Activated CD4-positive, alpha-beta T cell treated with anti-CD3 and anti-CD28 coated beads for 1 hour (primary cell): ENCODE results near the gene LRRC4C.

Experiments
- DNase-seq: peaks from one replicate; pipeline ENCODE4 v3.0.0-alpha.2; 2020

Gene LRRC4C

DNA sequence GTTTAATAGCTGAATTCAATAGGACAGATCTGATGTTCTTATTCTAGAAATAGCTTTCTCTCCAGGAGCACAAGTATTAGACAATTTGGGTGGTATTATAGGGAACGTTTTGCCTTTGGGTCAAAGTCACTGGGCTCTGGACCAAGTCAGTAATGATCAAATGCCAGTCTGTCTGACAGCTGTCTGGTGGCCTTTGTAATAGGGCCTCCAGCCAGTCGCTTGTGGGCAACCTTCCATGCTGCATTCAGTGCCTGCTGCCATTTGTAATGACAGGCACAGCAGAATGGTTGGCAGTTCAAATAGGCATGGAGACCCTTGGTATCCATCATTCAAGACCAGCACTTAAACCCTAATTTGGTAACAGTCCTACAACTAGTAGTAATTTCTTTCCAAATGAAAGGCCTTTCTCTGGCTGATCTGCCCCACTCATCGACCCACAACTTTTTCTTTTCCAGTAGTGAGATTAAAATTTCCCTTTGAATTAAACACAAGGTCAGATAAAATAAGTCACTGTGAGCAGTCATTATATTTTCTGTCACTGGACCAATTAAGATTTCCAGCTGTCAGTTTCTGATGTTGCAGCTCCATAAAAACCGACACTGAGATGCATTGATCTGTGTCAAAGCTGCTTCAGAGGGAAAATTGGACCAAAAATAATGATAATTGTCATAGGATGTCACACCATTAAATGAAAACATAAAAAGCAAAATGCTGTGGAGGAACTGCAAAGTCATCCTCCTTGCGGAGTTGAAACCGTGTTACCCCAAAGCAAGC lies 1038.1 kb downstream of the LRRC4C start:
- DNase-seq, result no peak

DNA sequence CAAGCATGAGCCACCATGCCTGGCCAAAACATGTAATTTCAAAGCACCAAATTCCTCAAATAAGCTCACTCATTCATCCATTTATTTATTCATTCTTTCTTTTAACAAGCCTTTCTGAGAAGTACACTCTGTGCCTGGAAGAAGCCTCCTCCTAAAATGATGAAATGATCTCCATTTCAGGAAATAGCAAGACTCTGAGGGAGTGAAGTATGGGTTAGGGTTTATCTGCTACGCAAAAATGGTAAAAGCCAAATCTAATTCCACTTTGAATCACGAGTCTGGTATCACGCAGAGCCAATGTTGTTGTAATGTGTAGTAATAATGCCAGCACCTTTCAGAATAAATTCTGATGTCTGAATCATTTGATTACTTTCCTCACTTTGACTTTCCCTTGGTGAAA lies 1041.8 kb downstream of the LRRC4C start:
- DNase-seq, result no peak

DNA sequence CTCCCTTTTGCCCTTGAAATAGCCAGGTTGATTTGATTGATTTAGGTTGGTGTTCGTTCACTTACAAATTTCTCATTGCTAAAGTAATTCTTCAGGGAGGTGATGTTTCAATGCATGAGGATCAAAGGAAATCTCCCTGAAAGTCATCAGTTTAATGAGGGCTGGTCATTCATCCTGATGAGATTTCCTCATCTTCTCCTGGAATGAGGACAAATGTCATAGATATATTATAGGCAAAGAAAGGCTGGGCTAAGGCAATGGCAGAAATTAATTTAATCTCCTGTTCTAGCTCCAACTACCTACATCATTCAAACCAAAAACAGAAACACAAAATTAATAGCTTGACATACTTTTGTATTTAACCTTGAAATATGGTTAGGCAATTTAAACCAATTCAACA lies 1052.1 kb downstream of the LRRC4C start:
- no peak for DNase-seq

DNA sequence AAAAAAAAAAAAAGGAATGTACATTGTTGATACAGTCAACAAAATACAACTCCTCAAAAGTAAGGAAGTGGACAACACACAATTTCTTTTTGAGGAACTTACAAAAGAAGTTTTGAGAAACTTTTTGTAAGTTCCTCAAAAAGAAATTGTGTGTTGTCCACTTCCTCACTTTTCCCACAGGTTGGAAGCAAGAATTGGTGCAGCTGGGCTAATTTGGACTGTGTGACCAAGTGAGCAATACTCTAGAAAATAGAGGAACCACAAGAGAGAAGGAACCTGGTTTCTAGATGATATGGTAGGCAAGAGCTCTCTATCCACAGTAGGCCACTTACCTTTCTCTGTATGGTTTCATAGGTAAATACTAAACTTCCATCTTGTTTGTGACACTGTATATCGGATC lies 1053.8 kb downstream of the LRRC4C start:
- no peak for DNase-seq

DNA sequence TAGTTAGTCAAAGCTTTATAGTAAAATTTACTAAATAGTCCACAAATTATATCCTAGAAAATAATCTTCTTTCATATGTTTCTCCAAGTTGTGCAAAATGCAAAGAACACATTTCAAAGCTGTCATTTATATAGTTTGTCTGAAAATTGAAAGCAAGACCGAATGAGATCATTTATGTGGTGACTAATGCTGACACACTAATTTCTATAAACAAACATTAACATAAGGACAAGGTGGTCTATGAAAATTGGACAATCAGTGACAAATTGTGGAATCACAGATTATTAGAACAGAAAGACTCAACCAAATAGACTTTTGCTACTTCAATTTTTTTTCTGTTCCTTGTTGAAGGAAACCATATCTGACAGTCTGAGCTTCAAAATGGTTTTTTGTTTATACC lies 1056.1 kb downstream of the LRRC4C start:
- DNase-seq, result no peak

DNA sequence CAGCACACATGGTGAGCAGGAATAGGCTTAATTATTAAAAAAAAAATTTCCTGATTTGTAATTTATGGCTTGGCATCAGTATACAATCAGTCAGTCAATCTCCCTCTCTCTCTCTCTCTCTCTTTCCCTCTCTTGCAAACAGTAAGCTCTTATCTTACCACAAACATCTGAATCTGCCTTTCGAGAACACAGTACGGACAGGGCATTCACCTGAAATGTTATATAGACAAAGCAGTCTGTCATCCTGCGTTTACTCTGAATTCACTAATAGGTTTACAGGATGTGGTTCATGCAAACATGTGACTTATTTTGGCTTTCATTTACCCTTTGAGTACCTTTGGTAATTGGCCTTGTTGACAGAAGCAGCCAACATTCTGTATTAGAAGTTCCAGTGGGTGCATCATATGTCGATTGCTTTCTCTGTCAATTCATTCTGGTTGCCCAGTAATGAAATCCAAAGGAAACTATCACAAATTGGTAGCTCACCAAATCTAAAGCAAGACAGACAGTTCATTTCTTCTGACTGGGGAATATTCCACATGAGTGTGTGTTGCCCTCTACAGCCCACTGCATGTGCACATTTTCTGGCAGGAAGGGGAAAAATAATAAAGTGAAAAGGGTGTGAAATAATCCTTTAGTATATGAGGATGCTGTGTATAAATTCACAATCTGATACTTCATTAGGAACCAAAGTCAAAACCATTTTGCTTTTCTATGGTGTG lies 1058.2 kb downstream of the LRRC4C start:
- no peak for DNase-seq

DNA sequence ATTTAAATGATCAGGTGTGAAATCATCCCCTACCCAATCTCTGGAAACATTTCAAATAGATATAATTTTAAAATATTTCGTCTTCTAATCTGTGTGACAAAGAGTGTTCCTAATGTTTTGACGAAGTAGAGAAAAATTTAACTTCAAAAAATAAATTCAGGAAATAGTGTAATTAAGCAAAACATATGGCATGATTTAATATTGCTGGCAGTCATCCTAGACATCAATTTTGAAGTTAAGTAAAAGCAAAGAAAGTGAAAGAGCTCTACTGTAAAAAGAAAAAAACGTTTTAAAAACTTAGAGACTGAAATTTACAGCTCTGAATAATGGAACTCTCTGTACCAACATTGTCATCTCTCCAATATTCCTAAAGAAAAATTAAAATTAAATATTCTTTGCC lies 1062.3 kb downstream of the LRRC4C start:
- no peak for DNase-seq

DNA sequence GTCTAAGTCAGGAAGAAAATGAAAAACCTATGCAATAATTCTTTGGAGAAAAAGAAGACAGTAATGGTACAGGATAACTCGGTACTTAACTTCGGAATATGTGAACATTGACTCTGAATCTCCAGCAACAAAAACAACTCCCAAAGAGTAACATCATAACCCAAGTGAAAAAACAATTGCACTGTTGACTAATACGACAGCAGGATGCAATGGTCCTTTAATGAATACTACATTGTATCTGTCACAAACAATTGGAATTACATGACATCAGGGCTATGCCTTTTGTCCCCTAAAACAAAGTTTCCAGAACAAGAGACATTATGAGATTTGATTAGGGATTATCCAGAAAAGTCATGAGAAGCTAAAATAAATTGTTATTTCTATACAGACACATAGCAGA lies 1065.9 kb downstream of the LRRC4C start:
- DNase-seq, result no peak

DNA sequence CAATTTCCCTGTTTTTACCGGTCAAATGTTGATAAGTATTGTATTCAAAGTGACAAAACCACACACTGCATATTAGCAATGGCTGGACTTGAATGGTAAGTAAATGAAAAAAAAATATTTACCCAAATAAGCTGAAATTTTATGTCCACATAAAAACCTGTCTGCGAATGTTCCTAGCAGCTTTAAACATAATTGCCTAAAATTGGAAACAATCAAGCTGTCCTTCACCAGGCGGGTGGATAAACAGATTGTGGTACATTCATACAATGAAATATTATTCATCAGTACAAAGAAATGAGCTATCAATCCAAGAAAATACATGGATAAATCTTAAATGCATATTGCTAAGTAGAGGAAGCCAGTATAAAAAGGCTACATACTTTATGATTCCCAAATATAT lies 1067.8 kb downstream of the LRRC4C start:
- DNase-seq, result no peak

DNA sequence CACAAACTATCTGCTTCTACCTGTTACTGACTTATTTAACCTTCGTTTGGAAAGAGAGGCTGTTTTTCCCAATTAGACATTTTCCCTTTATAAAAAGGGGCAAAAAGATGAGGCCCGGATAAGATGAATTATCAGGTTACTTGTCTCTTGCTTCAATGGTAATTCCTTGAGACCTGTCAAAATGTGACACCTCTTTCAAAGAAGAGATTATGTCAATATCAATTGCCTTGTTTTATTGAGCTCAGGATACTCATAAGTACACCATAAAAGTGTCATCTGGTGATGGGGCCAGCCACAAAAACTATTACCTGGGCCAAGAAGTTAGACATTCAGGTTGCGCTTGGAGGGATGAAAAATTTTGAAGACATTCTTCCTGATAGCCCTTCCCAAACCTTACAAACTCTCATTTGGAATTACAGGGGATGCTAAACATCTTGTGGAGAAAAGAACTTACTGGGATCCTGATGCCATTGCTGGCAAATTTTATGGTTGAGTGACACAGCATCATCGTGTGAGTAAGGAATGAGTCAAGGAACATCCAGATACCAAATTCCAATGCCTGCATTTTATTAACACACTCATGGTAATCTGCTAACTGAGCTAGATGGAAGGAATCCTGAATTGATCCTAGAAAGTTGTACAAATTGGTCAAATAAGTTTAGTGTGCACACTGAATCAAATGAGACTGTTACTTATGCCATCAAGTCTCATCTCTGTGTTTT lies 1071.2 kb downstream of the LRRC4C start:
- no peak for DNase-seq

DNA sequence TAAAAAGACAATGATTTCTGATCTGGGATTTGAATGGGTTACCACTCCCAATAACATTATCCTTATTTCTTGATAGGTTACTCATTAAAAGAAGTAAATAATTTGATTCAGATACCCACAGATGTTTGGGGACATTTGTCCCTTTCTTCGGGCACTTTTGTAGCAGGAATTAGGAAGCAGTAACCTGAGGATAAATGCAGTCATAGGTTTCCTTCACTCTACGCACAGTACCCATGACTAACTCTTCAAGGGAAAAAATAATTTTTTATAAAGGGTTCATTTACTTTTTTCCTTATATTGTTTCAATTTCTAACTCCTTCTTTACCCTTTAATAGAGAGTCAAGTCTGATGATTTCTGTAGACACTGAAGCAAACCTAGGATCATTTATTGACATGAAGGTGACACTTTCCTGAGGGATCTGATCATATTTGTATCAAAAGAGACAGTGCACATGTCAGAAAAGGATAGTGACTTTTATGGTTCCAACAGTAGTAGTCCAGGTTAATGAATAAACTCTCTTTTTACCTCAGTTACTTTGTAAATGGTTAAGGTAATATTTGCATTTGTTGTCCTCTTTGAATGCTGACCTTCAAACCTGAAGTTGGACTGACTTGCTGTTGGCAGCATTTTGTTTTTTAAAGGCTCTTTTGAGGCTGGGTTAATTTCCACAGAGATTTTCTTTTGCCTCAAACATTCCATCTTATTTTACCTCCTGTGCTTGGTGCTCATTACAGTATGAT lies 1072.0 kb downstream of the LRRC4C start:
- DNase-seq, result no peak

DNA sequence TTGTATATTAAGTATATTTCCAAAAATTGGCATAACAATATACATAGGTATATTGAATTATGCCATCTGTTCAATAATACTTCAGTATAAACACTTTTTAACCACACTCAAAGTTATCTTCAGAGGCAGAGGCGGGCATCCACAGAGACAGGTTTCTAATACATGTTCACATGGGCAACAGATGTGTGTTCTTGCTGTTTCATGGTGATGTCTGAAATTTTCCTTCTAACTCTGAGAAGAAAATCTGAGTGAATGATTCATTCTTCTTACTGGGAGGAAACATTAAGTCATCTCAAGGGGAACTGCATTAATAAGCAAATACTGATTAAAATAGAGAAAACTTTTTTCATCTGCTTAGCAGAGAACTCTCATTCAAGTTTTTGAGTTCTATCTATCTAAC lies 1074.5 kb downstream of the LRRC4C start:
- no peak for DNase-seq

DNA sequence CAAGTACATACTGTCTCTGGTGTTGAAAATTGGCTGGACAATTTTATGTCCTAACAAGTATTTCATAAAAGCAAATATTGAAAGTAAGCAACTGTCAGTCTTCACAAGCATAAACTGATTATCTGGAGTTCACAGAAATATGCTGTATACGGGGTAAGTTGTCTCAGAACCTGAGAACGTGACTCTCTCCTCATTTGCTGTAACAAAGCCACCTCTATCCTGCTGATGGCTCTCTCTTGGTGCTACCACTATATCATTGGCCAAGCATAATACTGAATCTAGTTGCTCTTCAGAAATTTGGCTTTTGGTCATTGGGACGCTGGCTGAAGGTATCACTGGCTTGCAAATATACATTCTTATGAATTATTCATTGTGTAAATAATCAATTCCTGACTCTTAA lies 1078.0 kb downstream of the LRRC4C start:
- no peak for DNase-seq

DNA sequence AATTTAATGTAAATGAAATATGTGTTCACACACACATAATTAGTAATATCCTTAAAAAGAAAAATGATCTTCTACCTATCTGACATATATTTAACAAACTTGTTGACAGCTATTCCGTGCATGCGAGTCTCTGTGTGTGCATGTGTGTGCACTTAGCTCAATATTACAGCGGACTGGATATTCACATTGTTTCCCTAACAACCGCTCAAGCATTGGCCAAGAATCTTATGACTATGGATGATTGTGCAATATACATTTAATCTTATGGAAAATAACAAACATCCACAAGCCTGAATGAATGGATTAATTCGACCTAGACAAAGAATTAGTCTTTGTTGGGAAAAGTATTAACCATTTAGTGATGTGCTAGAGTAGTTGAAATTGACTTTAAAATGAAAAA lies 1078.6 kb downstream of the LRRC4C start:
- DNase-seq, result no peak

DNA sequence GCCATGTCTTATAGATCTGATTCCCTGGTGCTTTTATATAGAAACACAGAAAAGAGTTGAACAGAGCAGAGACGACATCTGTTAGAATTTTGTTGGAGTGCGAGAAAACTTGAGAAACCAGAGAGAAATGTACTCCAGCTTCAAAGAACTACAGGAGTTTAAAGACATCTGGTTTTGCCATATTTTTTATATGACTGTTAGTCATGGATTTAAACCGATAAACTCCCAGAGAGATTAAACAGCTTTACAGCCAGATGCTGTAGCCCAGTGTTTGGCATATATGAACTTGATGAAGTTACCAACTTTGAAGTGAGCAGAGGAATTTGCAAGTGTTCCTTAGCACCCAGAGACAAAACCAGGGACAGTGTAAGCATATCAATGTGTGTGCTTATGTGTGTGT lies 1083.1 kb downstream of the LRRC4C start:
- DNase-seq, result no peak

DNA sequence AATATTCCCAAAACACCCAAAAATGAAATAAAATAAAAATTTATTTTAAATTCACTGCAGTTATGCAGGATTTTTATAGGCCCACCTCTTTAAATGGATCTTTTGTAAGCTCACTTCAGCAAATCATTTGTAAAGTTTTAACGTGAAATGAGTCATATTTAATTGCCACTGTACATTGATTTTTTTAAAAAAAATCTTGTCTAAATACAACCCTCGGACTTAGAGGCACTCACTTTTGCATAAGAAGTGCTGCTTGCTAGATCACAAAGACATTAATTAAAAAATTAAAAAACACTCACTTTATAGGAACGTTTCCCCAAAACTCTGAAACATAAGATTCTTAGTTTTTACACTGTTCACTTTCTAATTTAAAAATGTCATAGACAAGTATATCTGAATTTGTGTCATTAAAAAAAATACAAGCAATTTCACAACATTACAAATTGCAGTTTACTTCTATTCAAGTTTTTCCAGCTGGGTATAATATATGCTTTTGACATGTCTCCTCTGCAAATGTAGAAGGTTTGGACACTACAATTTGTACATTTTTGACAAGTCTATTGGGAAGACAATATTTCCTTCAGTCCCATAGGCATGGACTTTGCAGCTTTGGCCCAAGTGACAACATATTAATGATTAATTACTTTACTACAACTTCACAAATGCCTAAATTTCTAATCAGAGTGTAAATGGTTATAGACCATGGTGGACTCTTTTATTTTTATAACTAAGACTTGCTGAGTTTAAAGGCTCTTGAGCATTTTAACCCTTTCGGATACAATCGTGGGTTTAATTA lies 1088.4 kb downstream of the LRRC4C start:
- no peak for DNase-seq

DNA sequence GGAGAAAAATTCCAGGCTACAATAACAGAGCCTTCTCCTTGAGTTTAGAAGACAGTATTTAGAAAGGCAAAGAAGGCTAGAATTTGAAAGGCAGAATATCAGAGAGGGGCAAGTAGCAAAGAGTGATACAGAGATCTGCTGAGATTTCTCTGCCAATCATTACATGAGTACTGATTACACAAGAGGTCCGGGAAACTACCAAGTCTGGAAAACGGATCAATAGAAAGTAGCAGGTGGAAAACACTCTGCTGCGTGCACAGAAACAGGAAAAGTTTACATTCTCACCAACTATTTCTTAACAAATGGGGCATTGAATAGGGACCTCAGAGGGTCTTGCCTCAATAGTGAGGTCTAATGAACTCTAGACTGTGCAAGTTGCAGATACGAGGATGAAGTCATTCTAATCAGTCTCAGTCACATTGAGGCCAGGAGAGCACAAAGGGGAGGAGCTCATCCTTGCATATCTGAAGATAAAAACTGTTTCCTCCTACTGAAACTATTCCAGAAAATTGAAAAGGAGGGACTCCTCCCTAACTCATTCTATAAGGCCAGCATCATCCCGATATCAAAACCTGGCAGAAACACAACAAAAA lies 1099.2 kb downstream of the LRRC4C start:
- no peak for DNase-seq

DNA sequence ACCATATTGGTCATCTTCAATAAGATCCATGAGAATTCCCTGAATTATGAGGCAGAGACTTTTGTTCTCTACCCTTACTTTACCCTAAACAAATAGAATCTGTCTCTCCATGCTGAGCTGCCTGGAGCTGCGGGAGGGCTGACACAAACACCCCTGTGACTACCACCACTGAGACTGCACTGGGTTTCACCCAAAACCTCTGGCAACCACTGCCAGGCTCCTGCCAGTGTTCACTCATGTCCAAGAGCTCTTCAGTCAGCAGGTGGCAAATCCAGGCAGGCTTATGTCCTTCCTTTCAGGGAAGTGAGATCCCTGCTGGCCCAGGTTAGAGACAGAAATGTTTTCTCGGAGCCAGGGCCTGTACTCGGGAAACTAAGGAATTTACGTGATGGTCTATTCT lies 1105.3 kb downstream of the LRRC4C start:
- DNase-seq, result no peak

DNA sequence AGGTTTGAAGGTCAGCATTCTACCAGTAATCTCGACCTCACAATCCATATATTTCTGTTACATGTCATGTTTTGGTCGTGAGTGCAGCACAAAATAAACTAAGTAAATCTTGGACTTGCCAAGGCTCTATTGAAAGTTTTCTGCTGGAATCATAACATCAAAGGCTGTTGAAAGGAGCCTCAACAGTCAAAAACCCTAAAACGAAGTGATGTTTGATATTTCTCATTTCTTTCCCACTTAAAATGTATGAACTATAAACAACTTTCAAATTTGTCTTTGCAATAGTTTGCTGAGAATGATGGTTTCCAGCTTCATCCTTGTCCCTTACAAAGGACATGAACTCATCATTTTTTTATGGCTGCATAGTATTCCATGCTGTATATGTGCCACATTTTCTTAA lies 1118.5 kb downstream of the LRRC4C start:
- no peak for DNase-seq

DNA sequence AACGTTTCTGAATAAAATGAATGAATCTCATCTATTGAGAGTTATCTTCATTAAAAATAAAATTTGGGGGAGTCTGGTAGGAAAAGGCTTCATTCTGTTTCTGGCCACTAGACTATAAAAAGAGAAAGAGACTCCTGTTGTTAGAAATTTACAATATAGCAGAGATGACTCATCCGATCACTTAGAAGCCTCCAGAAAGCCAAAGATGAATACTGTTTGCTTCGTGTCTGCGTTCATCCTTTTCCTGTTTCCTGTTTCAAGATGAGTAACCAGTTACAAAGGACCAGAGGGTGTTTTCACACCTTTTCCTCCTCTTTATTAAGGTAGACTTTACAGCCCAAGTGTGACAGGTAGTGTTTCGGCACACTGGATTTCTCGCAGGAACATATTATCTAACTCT lies 1120.7 kb downstream of the LRRC4C start:
- DNase-seq, result no peak

DNA sequence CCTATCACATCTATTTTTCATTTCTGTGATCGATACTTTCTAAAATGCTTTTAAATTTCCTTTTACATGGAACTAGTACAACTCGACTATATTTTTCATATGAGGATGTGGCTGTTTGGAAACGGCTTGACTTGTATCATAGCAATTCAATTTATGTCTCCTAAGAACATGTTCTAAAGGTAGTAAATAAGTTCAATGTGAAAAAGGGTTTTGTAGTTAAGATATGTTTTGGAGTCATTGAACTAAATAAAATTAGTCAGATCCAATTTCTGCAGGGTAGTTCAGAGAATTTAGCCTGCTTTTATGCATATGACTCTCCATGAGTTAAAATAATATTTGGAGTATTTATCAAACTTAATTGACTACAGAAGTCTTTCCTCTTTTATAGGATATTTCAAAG lies 1121.4 kb downstream of the LRRC4C start:
- no peak for DNase-seq

DNA sequence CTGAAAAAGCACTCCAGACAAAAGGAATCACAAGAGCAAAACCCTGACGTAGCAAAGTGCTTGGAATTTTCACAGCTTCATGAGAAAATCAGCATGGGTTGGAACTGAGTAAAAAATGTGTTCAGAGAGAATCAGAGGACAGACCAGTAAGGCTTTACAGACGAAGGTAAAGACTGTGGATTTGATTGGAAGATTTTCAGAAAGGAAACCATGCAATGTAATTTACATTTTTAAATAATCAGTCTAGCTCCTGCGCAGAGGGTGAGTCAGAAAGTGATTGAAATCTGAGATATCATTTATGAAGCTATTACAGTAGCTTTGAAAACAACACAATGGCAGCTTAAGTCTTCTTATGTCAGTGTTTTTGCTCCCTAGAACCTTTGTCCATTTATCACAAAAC lies 1122.3 kb downstream of the LRRC4C start:
- DNase-seq, result no peak
